GM23338 (cell line): ENCODE results near the gene TBC1D16. TPM values are rescaled to one million over a fixed set of nuclear protein-coding genes. Genes with fewer than 3 reads are reported as not detected.

Experiments used
- ATAC-seq: fragments of 200-7000 bp; cut with Tn5 transposase; 3 replicates; pipeline ENCODE4 v1.9.1; 2020
- DNase-seq: peaks from one replicate; pipeline ENCODE4 v3.0.0-alpha.2; 2015; ENCODE audit warnings: low spot score
- H2AFZ ChIP-seq: fragments of 200-600 bp; sonication (generic); 2 replicates; pipeline ENCODE4 v1.8.0; 2016; ENCODE audit warnings: antibody characterized with exemption, mild to moderate bottlenecking, moderate library complexity
- H3F3A ChIP-seq: fragments of 200-600 bp; sonication (generic); replicated peaks from 2 replicates; pipeline ENCODE4 v1.8.0; 2017; ENCODE audit warnings: antibody characterized with exemption, mixed run types, low read depth
- H3K27ac ChIP-seq: fragments of 200-600 bp; sonication (generic); 2 replicates; pipeline ENCODE4 v1.6.1; 2016; ENCODE audit warnings: low read depth
- H3K27me3 ChIP-seq: fragments of 200-600 bp; sonication (generic); 2 replicates; pipeline ENCODE4 v1.8.0; 2016; ENCODE audit warnings: mild to moderate bottlenecking, mixed run types, moderate library complexity; ENCODE audit not compliant: insufficient read depth
- H3K36me3 ChIP-seq: fragments of 200-600 bp; sonication (generic); 2 replicates; pipeline ENCODE4 v1.8.0; 2016; ENCODE audit warnings: mild to moderate bottlenecking; ENCODE audit not compliant: insufficient read depth
- H3K4me1 ChIP-seq: fragments of 200-600 bp; sonication (generic); 2 replicates; pipeline ENCODE4 v1.8.0; 2016; ENCODE audit warnings: mild to moderate bottlenecking, moderate library complexity; ENCODE audit not compliant: insufficient read depth
- H3K4me2 ChIP-seq: fragments of 200-600 bp; sonication (generic); 2 replicates; pipeline ENCODE4 v1.7.1; 2017; ENCODE audit warnings: mixed run types
- H3K4me3 ChIP-seq: fragments of 200-600 bp; sonication (generic); 2 replicates; pipeline ENCODE4 v1.6.1; 2016; ENCODE audit warnings: mixed run types
- H3K79me2 ChIP-seq: fragments of 200-600 bp; sonication (generic); replicated peaks from 2 replicates; pipeline ENCODE4 v1.8.0; 2017; ENCODE audit warnings: mild to moderate bottlenecking; ENCODE audit not compliant: insufficient read depth
- H3K9me2 ChIP-seq: fragments of 200-600 bp; sonication (generic); 2 replicates; pipeline ENCODE4 v1.8.0; 2017; ENCODE audit not compliant: insufficient read depth
- H4K20me1 ChIP-seq: fragments of 200-600 bp; sonication (generic); replicated peaks from 2 replicates; pipeline ENCODE4 v1.8.0; 2017; ENCODE audit warnings: mild to moderate bottlenecking; ENCODE audit not compliant: insufficient read depth
- H3K27ac Mint-ChIP-seq: 2 replicates; pipeline ENCODE4 v1.8.0; 2020; ENCODE audit warnings: inconsistent platforms, mild to moderate bottlenecking, moderate library complexity, mixed read lengths
- H3K27me3 Mint-ChIP-seq: 3 replicates; pipeline ENCODE4 v1.8.0; 2022; ENCODE audit warnings: low read depth, mild to moderate bottlenecking, moderate library complexity, mixed read lengths, inconsistent platforms; ENCODE audit not compliant: insufficient read depth, poor library complexity
- H3K36me3 Mint-ChIP-seq: 3 replicates; pipeline ENCODE4 v1.8.0; 2021; ENCODE audit warnings: low read depth, mild to moderate bottlenecking, inconsistent platforms, moderate library complexity, mixed read lengths
- H3K4me1 Mint-ChIP-seq: 3 replicates; pipeline ENCODE4 v1.8.0; 2020; ENCODE audit warnings: mild to moderate bottlenecking, inconsistent platforms, mixed read lengths
- H3K4me3 Mint-ChIP-seq: 3 replicates; pipeline ENCODE4 v1.8.0; 2021; ENCODE audit warnings: moderate library complexity, mild to moderate bottlenecking, inconsistent platforms, mixed read lengths
- H3K9me3 Mint-ChIP-seq: 3 replicates; pipeline ENCODE4 v1.8.0; 2020; ENCODE audit warnings: moderate library complexity, mild to moderate bottlenecking, inconsistent platforms, mixed read lengths
- CREB1 ChIP-seq: fragments of 250-450 bp; sonication (Bioruptor Pico); IDR thresholded peaks from 2 replicates; pipeline ENCODE4 v1.5.0; 2020; ENCODE audit warnings: low read depth, mild to moderate bottlenecking, moderate library complexity
- ETS1 ChIP-seq: IDR thresholded peaks from 2 replicates; pipeline ENCODE4 v1.6.1; 2016; ENCODE audit warnings: antibody characterized with exemption
- EZH2 ChIP-seq: fragments of 200-600 bp; sonication (generic); IDR thresholded peaks from one replicate; pipeline ENCODE4 v1.8.0; 2017; ENCODE audit warnings: antibody characterized with exemption, mild to moderate bottlenecking, low read depth; ENCODE audit not compliant: unreplicated experiment
- EZH2phosphoT487 ChIP-seq: fragments of 200-600 bp; sonication (generic); IDR thresholded peaks from one replicate; pipeline ENCODE4 v1.8.1; 2018; ENCODE audit warnings: antibody characterized with exemption; ENCODE audit not compliant: unreplicated experiment
- JUNB ChIP-seq: IDR thresholded peaks from one replicate; pipeline ENCODE4 v1.6.1; 2016; ENCODE audit warnings: antibody characterized with exemption; ENCODE audit not compliant: unreplicated experiment
- NANOG ChIP-seq: IDR thresholded peaks from 2 replicates; pipeline ENCODE4 v1.6.1; 2016; ENCODE audit warnings: antibody characterized with exemption, borderline replicate concordance
- POLR2AphosphoS5 ChIP-seq: IDR thresholded peaks from 2 replicates; pipeline ENCODE4 v1.6.1; 2016; ENCODE audit warnings: antibody characterized with exemption, low read depth
- STAT1 ChIP-seq: IDR thresholded peaks from one replicate; pipeline ENCODE4 v1.6.1; 2016; ENCODE audit warnings: antibody characterized with exemption; ENCODE audit not compliant: unreplicated experiment
- ZNF114 ChIP-seq: fragments of 250-450 bp; sonication (Bioruptor Pico); IDR thresholded peaks from 2 replicates; pipeline ENCODE4 v1.5.0; 2020; ENCODE audit warnings: mild to moderate bottlenecking, moderate library complexity
- ZNF331 ChIP-seq: fragments of 250-450 bp; sonication (Bioruptor Pico); IDR thresholded peaks from 2 replicates; pipeline ENCODE4 v1.5.0; 2020; ENCODE audit warnings: low read depth, mild to moderate bottlenecking, moderate library complexity
- ZNF462 ChIP-seq: fragments of 250-450 bp; sonication (Bioruptor Pico); IDR thresholded peaks from 2 replicates; pipeline ENCODE4 v1.5.0; 2020; ENCODE audit warnings: mild to moderate bottlenecking, moderate library complexity
- polyA plus RNA-seq: library from polyadenylated mRNA; unstranded; fragments of >200 nt; fragmentation: Nextera tagmentation; extraction: Ambion mirVana; gene quantifications from 2 replicates; pipeline ENCODE4 v1.2.1, GENCODE V29; 2016
- total RNA-seq: library from RNA; depleted of rRNA; stranded (reverse); fragments of >200 nt; shearing (Covaris generic); gene quantifications from 2 replicates; pipeline ENCODE4 v1.2.3, GENCODE V29; 2014
- TF ChIP-seq, protein P1 (sequence below): IDR thresholded peaks from one replicate; pipeline ENCODE4 v1.6.1; 2018; ENCODE audit warnings: antibody characterized with exemption; ENCODE audit not compliant: unreplicated experiment
- TF ChIP-seq, protein P2 (sequence below), 2 experiments: fragments of 200-600 bp in 1 of 2; sonication (generic) in 1 of 2; conservative IDR thresholded peaks; 2 replicates each; pipeline versions ENCODE4 v1.5.1 to v1.6.1; 2016 to 2017; ENCODE audit warnings: antibody characterized with exemption in 2 of 2, low read depth in 2 of 2, mild to moderate bottlenecking in 2 of 2, moderate library complexity in 1 of 2

TBC1D16 gene
- total and polyA plus RNA-seq, 2 experiments from 2014 or later, result 16.7 to 104 TPM

- H3K27me3 ChIP-seq, result no peaks in the 10 kb centered on the region
- TF ChIP-seq EZH2phosphoT487, result no peak
- no peak for TF ChIP-seq CREB1 (CRISPR knock-in tag)
- no peak for TF ChIP-seq STAT1
- TF ChIP-seq ZNF114 (CRISPR knock-in tag), result no peak
- no peak for TF ChIP-seq NANOG
- no peak for TF ChIP-seq EZH2
- TF ChIP-seq ZNF331 (CRISPR knock-in tag), result no peak
- TF ChIP-seq ZNF462 (CRISPR knock-in tag), result no peak
- no peak for TF ChIP-seq POLR2AphosphoS5
- no peak for TF ChIP-seq ETS1
- no peak for TF ChIP-seq JUNB
- TF ChIP-seq, protein P1, sequence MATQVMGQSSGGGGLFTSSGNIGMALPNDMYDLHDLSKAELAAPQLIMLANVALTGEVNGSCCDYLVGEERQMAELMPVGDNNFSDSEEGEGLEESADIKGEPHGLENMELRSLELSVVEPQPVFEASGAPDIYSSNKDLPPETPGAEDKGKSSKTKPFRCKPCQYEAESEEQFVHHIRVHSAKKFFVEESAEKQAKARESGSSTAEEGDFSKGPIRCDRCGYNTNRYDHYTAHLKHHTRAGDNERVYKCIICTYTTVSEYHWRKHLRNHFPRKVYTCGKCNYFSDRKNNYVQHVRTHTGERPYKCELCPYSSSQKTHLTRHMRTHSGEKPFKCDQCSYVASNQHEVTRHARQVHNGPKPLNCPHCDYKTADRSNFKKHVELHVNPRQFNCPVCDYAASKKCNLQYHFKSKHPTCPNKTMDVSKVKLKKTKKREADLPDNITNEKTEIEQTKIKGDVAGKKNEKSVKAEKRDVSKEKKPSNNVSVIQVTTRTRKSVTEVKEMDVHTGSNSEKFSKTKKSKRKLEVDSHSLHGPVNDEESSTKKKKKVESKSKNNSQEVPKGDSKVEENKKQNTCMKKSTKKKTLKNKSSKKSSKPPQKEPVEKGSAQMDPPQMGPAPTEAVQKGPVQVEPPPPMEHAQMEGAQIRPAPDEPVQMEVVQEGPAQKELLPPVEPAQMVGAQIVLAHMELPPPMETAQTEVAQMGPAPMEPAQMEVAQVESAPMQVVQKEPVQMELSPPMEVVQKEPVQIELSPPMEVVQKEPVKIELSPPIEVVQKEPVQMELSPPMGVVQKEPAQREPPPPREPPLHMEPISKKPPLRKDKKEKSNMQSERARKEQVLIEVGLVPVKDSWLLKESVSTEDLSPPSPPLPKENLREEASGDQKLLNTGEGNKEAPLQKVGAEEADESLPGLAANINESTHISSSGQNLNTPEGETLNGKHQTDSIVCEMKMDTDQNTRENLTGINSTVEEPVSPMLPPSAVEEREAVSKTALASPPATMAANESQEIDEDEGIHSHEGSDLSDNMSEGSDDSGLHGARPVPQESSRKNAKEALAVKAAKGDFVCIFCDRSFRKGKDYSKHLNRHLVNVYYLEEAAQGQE, result no peak
- TF ChIP-seq, protein P2, sequence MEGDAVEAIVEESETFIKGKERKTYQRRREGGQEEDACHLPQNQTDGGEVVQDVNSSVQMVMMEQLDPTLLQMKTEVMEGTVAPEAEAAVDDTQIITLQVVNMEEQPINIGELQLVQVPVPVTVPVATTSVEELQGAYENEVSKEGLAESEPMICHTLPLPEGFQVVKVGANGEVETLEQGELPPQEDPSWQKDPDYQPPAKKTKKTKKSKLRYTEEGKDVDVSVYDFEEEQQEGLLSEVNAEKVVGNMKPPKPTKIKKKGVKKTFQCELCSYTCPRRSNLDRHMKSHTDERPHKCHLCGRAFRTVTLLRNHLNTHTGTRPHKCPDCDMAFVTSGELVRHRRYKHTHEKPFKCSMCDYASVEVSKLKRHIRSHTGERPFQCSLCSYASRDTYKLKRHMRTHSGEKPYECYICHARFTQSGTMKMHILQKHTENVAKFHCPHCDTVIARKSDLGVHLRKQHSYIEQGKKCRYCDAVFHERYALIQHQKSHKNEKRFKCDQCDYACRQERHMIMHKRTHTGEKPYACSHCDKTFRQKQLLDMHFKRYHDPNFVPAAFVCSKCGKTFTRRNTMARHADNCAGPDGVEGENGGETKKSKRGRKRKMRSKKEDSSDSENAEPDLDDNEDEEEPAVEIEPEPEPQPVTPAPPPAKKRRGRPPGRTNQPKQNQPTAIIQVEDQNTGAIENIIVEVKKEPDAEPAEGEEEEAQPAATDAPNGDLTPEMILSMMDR (conservative IDR thresholded peaks at IDR 0.05; ENCODE audit: low read depth in 2 of 2), result no peak
- H3K36me3 Mint-ChIP-seq, result peaks cover 3% of the 10 kb centered on the region; the same call in 2 of the 3 replicates
- H3K4me3 Mint-ChIP-seq, result no peak overlapping the region
- H3F3A ChIP-seq, result 0 out of 2 replicates have a peak, but pooled peaks cover 9% of the 10 kb centered on the region
- no peak for DNase-seq
- H3K9me2 ChIP-seq, result no peaks in the 10 kb centered on the region
- H4K20me1 ChIP-seq, result peaks cover 13% of the 10 kb centered on the region; the same call in 1 of the 2 replicates
- no peak for ATAC-seq
- H3K4me1 Mint-ChIP-seq, result peaks cover 20% of the 10 kb centered on the region
- H3K4me2 ChIP-seq, result no peak overlapping the region
- H3K4me3 ChIP-seq, result no peak overlapping the region
- no peak overlapping the region for H3K27ac Mint-ChIP-seq
- H3K4me1 ChIP-seq, result peaks cover 7% of the 10 kb centered on the region; the same call in 1 of the 2 replicates
- H2AFZ ChIP-seq, result no peak overlapping the region
- peaks cover 42% of the 10 kb centered on the region for H3K79me2 ChIP-seq
- H3K9me3 Mint-ChIP-seq, result no peaks in the 10 kb centered on the region
- H3K36me3 ChIP-seq, result no peaks in the 10 kb centered on the region; the same call in 1 of the 2 replicates
- no peak overlapping the region for H3K27ac ChIP-seq
- peaks cover 9% of the 10 kb centered on the region for H3K27me3 Mint-ChIP-seq
Measured at GRCh38 chr17:79978548-79978855, 57.2 kb downstream of the TBC1D16 start.
